Left cardiac atrium (tissue), 4 donors: ENCODE results near the gene NLRP1. TPM values are rescaled to one million over a fixed set of nuclear protein-coding genes. Genes with fewer than 3 reads are reported as not detected.

ENCODE experiments used
- ATAC-seq, 2 donors: fragments of 200-7000 bp; cut with Tn5 transposase; one replicate each; pipeline ENCODE4 v1.9.1; 2020; ENCODE audit warnings: mild to moderate bottlenecking in 2 of 2, moderate library complexity in 2 of 2
- DNase-seq: peaks from one replicate; pipeline ENCODE4 v3.0.0-alpha.2; 2020
- intact Hi-C, 2 donors: fragments of 100-400 bp; cut with DNase I; formaldehyde crosslinking; loops; one replicate each; pipeline versions ENCODE4 v1.14.1 to v1.15.1; 2022 to 2023
- long read RNA-seq: library from polyadenylated mRNA; unstranded; transcript quantifications from one replicate; pipeline ENCODE4 v2.0.0, GENCODE V29; 2021
- total RNA-seq, 2 donors: library from RNA; stranded (reverse); fragmentation: NEBNext Ultra II Directional; extraction: Animal tissue kit (Norgen Biotek cat#: 25700); gene quantifications; one replicate each; pipeline ENCODE4 v1.2.1, GENCODE V29; 2021
- donor health status: DM: no; HTN: yes; CAD: no.
- donor health status: DM: no; HTN: yes; CAD: no; lungs with severe emphysema.
- donor health status: DM: yes; HTN: yes; CAD: no.
- donor health status: Dilated cardiomyopathy.

Gene NLRP1
- 10 to 100 TPM; 10.4 to 10.5 TPM for total RNA-seq
- long read RNA-seq, partial matches to known transcripts = 2 of 9 reads
- long read RNA-seq, other reads (novel, unspliced or antisense) = 7 of 9 reads

DNA sequence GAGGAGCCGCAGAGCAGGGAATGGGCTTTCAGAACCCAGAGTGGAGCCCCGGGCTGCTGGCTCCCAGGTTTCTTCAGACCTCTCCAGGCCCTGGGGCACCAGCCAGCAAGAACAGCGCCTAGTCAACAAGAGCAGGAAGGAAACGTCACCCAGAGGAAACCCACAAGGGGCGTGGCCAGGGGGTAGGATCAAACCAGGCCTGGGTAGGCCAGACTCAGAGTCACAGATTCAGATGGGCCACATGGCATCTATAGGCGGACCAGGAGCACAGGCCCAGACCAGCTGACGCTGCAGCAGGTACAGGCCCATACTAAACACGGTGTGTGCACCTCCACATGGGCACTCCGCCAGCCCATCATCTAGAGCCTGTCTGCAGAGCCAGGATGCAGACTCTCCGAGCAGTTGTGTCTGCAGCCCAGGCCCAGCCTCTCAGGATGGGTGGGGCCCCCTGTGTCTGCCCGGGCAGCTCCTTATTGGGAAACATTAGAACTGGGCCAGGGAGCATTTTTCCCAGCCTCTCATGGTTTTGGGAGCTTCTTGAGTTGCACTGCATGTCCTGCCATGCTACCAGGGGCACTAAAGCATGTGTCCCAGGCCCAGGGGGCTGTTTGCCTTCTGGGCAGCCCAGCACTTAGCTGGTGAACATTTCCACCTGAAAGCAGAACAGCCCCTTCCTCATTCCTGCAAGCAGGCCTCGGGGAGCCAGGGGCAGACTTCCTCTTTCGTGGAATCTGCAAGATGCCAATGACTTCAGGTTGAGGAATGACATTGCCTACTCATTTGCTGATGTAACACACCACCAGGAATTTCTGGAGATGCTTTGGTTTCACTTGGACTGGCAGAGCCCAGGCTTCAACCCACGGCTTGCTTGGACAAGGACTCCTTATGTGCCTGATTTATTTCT, at the start of gene NLRP1:
TSS of gene NLRP1 (minus strand) at position 127 of the 904 bp plus-strand sequence. CDS start 552 bp downstream, outside the sequence.
- ATAC-seq = peak; percentile 95 to 96
- peak; percentile 94 for DNase-seq
- intact Hi-C loops = loop anchor here in 1 of 2 donors (5.0 kb wide), 1 partner anchor 853 kb away; the partner anchor contains the start of gene AIPL1

DNA sequence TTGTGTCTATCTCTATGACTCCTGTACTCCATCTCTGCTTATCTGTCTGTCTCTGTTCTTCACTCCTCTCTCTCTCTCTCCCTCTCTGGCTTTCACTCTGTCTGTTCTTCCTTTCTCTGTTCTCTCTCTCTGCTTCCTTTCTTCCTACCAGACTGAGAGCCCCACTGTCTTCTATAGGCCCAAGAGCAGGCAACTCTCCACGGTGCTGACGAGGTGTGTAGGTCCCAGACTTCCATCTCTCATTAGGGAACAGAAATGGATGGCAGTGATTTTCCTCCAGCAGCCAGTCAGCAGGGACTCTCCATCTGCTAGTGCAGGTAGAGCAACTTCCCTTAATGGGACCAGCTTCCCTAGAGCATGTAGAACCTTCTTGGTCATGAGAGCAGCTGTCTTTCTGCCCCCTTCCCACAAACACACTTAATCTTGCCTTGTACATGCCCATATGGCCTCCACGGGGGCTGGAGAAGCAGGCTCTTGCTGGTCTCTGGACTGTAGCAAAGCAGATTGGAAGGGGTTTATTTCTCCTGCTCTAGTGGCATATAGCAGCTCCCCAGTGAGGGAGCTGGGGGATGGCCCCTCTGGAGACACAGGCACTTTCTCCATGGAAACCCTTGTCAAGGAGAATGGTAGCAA, 47.8 kb upstream of the NLRP1 start:
- no peak for DNase-seq
- no peak for ATAC-seq
- intact Hi-C loops = no loop called here

DNA sequence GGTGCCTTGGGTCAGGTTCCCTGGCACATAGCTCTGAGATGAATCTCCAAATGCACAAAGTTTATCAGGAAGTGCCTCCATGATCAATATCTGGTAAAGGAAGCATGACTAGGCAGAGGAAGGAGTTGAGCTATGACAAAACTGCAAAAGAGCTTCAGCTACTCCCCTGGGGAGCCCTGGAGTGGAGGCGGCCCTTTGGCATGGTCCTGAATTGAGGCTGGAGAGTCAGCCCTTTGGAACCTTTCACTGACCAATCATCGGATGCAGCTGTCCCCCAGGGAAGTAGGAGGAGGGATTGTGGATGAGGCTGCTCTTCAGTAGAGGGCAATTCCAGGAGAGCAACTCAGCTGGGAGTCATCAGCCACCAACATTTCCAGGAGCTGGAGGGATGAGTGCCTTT, 46.1 kb upstream of the NLRP1 start:
- ATAC-seq = no peak
- no peak for DNase-seq
- intact Hi-C loops = no loop called here

DNA sequence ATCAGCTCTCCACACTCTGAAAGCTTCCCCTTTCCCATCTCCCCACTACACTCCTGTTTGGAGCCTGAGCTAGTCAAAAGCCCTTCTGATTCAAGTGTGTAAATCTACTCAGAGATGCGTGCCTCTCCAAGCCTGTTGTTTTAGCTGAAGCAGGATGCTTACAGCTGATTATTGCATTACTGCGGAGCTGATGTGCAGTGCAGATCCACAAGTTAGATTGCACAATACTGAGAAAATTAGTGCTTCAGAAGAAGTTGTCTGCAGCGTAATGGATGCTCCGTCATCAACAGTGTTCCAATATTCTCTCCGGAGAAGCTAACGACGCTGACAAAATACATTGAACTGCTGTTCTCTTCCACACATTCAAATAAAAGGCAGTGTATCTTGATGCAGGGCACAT, 44.8 kb upstream of the NLRP1 start:
- DNase-seq (no peak), ATAC-seq (no peak)
- intact Hi-C loops = no loop called here

DNA sequence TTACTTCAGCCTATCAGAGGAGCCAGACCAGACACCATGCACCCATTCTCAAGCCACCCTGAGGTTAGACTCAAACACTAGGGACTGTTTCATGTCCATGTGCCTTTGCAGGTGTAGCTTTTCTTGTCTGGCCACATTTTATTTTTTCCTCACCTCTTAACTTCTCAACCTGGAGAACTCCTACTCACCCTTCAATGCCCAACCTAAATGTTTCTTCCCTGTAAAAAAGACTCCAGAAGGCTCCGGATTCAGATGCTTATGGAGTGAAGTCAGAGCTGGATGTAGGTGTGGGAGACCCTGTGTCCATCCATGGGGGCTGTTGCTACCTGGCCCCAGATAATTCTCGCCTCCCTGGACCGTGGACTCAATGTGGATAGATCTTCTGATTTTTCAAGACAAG, 44.0 kb upstream of the NLRP1 start:
- intact Hi-C loops = no loop called here
- ATAC-seq (no peak), DNase-seq (no peak)

DNA sequence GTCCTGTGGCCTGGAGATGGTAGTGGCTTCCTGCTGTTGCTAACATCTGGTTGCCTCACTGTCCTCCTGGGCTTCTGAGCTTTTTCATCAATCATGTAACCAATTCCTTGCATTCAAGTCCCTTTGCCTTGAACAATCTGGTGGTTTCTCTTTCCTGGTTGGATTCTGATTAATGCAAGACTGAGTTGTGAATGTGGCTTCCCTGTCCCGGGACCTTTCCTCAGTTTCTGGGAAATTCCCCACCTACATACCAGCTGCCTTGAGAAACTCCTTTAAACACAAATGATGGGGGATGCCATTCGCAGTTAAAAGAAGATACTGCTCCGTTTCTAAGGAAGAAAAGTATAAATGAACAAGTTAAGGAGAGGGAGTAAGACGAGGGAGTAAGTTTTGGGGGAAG, 39.9 kb upstream of the NLRP1 start:
- intact Hi-C loops = no loop called here
- DNase-seq = no peak
- ATAC-seq = no peak

DNA sequence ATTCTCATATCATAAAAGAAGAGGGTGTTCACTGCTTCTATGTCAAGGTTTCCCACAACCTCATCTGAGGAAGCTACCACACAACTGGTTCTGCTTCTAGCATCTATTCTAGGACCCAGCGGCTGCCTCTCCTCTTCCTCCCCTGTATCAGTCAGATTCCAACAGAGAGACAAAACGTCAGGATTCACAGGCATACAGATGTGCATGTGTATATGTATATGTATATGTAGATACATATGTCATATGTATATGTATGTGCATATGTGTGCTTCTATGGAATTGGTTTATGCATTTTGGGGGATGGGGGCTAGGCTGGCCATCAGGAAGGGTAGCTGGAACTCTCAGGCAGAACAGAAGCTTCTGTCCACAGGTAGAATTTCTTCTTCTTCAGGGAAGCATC, 37.4 kb upstream of the NLRP1 start:
- DNase-seq (no peak), ATAC-seq (no peak)
- intact Hi-C loops = no loop called here

DNA sequence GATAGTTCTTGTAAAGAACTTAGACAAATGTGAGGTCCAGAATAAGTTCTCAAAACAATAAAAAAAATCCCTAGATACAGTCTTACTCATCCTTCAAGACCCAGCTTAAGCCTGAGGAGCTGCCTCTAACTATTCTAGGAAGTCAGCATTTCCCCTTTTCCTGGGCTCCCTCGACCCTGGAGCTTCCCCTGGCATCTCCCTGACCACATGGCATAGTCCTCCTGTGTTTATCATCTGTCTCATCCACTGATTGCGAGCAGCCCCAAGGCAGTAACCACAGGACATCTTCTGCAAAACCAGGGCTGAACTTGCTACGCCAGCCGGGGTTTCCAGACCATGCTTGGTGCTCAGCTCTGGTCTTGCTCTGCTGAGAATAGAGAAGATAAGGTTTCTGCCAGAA, 36.7 kb upstream of the NLRP1 start:
- no peak for DNase-seq
- intact Hi-C loops = no loop called here
- ATAC-seq = no peak

DNA sequence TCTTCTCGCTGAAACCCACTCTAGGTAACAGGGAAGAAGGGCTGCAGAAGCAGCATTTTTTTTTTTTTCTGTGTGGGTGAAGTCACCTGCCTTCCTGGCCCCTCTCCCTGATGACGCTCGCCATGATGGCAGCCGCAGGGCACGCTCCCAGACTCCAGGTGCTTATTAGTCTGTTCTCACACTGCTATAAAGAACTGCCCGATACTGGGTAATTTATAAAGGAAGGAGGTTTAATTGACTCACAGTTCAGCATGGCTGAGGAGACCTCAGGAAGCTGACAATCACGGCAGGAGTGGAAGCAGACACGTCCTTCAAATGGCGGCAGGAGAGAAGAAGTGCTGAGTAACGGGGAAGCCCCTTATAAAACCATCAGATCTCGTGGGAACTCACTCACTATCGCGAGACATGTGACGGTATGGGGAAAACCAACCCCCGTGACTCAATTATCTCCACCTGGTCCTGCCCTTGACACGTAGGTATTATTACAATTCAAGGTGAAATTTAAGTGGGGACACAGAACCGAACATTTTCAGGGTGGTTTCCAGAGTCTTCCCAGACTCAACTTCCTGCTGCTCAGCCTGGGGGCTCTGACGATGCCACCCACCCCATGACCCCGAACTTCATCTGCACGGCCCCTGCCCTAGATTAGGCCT, 34.9 kb upstream of the NLRP1 start:
- intact Hi-C loops = no loop called here
- ATAC-seq (no peak), DNase-seq (no peak)

DNA sequence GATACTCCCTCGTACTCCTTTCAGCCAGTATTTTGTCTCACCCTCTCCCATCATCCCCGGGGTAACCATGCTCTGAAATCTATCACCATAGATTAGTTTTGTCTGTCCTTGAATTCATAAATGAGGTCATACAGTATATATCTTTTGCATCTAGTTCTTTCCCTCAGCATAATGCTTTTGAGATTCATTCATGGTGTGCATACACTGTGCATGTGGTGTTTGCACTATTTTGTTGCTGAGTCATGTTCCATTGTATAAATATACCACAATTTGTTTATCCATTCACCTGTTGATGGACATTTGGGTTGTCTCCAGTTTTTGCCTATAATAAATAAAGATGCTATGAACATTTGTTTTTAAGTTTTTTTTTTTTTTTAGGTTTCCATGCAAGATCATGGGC, 34.2 kb upstream of the NLRP1 start:
- intact Hi-C loops = no loop called here
- no peak for ATAC-seq
- DNase-seq = no peak

DNA sequence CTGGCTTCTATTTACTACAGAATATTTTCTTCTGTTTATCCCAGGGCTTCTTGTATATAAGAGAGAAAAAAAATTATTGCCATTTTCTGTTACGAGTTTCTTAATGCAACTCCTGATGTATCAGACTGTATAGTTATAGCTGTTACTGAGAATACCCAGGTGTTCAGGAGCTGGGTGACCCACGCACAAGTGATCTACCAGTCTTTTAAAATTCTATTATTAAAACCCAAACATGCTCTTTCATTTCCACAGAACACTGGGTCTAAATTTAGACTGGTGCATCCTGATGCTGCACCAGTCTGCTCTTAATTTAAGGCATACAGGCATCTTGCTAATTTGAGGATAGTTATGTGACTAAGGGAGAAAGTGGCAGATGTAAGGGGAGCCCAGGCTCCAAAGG, 31.2 kb upstream of the NLRP1 start:
- ATAC-seq = no peak
- intact Hi-C loops = no loop called here
- no peak for DNase-seq

DNA sequence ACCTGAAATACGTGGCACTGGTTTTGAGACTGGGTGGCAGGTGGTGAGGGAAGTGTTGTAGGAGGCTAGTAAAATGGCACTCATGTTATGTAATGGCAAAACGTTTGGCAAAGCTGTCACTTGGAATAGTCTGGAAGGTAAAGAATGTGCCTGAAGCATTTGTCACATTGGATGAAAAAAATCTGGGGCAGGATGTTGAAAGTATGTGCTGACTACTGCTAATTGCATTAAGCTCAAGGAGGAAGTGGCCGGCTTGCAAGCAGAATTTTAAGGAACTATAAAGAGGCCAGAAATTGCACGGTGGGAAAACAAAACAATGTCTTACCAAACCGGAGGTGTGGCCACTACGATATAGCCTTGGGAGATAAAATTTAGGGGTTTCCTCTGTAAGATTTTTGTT, 26.6 kb upstream of the NLRP1 start:
- intact Hi-C loops = no loop called here
- DNase-seq (no peak), ATAC-seq (peak in 1 of 2 donors; percentile 18)

DNA sequence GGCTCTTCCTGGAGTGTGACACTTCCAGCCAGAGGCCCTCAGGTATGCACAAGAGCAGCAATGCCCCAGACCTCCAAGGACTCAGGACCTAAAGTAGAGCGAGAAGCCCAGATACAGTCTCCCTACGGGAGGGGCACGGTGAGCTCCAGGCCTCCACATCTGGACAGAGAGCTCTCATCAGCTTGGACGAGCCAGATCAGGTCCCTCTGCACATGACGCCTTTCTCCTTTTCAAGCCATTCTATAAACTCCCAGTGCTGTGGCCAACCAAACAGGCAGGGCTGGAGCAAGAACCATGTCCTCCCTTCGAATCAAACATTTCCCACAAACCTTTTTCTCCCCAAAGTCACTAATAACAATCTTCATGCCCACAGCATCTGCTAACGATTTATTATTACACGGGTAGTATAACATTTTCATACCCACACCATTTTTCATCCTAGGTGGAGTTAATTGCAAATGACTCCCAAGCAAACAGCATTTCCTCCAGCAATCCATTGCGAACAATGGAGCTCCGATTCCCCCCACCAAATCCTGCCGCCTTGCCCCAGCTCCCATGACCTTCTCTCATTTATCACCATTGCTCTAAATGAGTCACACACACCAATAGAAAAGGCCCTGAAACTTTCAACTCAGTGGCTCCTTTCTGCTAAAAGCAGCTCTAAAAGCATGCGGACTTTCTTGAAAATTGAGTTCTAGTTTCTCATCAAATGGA, 24.2 kb upstream of the NLRP1 start:
- DNase-seq (no peak), ATAC-seq (no peak)
- intact Hi-C loops = no loop called here

DNA sequence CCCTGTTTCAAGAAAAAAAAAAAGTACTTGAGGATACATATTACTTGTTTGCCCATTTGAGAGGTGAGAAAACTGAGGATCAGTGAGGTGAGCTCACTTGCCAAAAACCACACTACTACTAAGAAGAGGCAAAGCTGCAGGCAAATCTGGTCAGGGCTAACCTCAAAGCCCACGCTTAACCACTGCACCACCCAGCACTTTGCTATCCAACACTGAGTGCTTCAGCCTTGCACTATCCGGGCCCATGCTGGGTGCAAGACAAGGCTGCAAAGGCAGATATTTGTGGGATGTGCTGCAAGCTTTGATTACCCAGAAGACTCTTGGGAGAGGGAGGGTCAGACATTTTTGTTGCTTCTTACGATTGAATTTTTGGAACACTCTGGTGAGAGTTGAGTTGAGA, 23.6 kb upstream of the NLRP1 start:
- ATAC-seq (no peak), DNase-seq (no peak)
- intact Hi-C loops = no loop called here

DNA sequence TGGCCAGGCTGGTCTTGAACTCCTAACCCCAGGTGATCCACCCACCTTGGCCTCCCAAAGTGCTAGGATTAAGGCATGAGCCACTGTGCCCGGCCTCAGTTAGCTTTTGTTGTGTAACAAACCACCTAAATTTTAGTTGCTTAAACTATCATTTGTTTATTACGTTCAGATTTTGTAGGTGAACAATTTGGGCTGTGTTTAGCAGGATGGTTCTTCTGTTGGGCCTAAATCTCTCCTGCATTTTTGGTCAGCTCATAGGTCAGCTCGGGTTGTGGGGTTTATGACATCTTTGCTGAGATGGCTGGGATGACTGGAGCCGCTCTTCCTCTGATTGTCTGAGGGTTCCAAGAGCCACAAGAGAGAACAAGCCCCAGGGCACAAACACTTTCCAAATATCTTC, 21.1 kb upstream of the NLRP1 start:
- ATAC-seq (no peak), DNase-seq (no peak)
- intact Hi-C loops = no loop called here

DNA sequence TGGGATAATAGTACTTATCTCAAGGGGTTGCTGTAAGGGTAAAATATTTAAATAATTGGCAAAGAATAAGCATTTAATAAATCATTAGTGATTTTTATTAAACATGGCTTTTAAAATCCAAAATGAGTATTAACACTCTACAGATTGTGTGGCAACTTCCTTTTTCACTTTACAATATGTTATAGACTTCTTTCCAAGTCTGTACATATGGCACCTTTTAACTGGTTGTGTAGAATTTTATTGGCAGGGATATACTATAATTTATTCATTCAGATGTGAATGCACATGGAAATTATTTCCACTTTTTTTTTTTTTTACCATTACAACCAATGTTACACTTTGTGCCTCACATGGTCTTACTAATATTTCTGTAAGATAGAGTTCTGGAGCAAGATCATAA, 15.7 kb upstream of the NLRP1 start:
- no peak for ATAC-seq
- intact Hi-C loops = no loop called here
- DNase-seq = no peak

DNA sequence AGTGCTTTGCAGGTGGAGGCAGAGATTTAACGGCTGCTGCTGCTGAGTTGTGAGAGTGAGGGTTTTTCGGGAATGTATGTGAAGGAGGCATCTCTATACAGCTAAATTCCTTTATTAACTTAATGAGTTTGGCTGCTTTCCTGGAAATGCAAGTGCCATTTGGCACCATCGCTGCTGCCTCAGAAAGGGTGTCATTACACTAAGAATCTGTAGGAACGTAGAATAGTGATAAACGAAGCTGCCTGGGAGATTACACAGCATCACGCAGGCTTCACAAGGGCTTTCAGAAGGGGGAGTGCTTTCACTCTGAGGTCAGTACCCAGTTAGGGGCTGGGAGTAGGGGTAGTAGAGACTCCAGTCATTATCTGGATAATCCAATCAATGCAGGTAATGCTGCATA, 14.1 kb upstream of the NLRP1 start:
- DNase-seq (no peak), ATAC-seq (no peak)
- intact Hi-C loops = loop anchor here (10.0 kb wide), 2 partner anchors 116 to 446 kb away; no protein-coding TSS in a partner anchor

DNA sequence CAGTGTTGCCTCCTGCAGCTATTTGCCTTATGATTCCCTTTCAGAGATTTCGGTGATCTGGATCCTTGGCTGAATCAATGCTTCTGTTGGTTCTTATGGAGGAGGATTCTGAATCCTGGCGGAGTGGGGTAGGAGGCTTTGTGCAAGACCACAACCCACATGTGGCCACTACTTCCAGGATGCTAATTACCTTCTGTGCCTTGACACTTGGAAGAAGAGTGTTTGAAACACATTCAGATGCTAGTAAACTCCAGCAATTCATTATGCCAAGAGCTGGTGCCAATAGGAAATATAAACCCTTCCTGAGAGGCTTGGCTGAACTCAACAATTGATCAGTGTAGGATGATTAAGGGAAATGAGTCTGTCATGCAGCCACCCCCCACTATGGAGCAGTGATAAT, 12.1 kb upstream of the NLRP1 start:
- DNase-seq (no peak), ATAC-seq (no peak)
- intact Hi-C loops = loop anchor here (10.0 kb wide), 2 partner anchors 118 to 448 kb away; no protein-coding TSS in a partner anchor

DNA sequence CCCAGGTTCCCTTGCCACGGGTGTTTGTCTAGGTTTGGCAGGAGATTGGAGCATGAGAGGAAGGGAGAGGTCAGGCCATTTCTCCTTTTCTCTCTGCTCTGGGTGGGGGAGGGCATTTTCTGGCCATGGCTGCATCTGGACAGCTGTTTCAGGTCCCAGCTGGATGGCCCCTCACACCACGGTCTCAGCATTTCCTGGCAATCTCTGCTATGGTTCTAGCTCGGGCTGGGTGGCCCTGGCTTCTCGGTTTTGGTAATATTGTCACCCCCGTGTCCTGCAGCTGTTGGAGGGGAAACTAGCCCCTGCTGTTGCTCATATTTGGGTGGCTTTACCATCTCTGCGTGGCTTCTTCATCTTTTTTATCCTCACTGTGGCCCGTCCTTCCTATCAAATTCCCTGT, 11.5 kb upstream of the NLRP1 start:
- intact Hi-C loops = loop anchor here (10.0 kb wide), 2 partner anchors 119 to 449 kb away; no protein-coding TSS in a partner anchor
- no peak for DNase-seq

More for the DNA sequence above, 11.5 kb upstream of the NLRP1 start:
- ATAC-seq = no peak
